Neural progenitor cell (in vitro differentiated cells): ENCODE measurements around the gene SFMBT1.

Source experiments
- CTCF ChIP-seq: fragments of 200-600 bp; sonication (generic); IDR thresholded peaks from 2 replicates; pipeline ENCODE4 v1.5.1; 2017; ENCODE audit warnings: antibody characterized with exemption, mild to moderate bottlenecking
- EZH2phosphoT487 ChIP-seq: fragments of 200-600 bp; sonication (generic); IDR thresholded peaks from 2 replicates; pipeline ENCODE4 v1.6.1; 2017; ENCODE audit warnings: antibody characterized with exemption

GRCh38 chr3:52889901-52890300 lies 156.0 kb downstream of the SFMBT1 start:
- no peak for TF ChIP-seq CTCF
- TF ChIP-seq EZH2phosphoT487: no peak
